Thymus (tissue), 11 donors: Measurements from ENCODE around the gene TNFRSF19. TPM values are rescaled to one million over a fixed set of nuclear protein-coding genes. Genes with fewer than 3 reads are reported as not detected.
"Not testable (repeated sequence)": the region's sequence is repeated elsewhere in the genome, so short reads cannot be mapped to it uniquely, and the experiment has no call there.

Source experiments
- DNase-seq, 9 donors: peaks; one replicate each; pipeline ENCODE4 v3.0.0-alpha.2; 2013; ENCODE audit warnings: low spot score in 9 of 9, low read depth in 6 of 9, missing footprints in 1 of 9
- H3K27ac ChIP-seq, 2 donors: one replicate each; pipeline ENCODE4 v1.5.1; 2013; ENCODE audit warnings: control low read depth in 1 of 2, low read depth in 1 of 2, low read length in 1 of 2, mild to moderate bottlenecking in 1 of 2, moderate library complexity in 1 of 2
- H3K27me3 ChIP-seq, 2 donors: one replicate each; pipeline ENCODE4 v1.5.1; 2013; ENCODE audit warnings: low read length in 1 of 2; ENCODE audit not compliant: control insufficient read depth in 2 of 2, insufficient read depth in 1 of 2
- H3K36me3 ChIP-seq, 2 donors: one replicate each; pipeline ENCODE4 v1.5.1; 2013; ENCODE audit warnings: low read length in 1 of 2, mild to moderate bottlenecking in 1 of 2, moderate library complexity in 1 of 2; ENCODE audit not compliant: control insufficient read depth in 2 of 2, insufficient read depth in 2 of 2
- H3K4me1 ChIP-seq, 2 donors: one replicate each; pipeline ENCODE4 v1.5.1; 2013; ENCODE audit warnings: low read length in 2 of 2; ENCODE audit not compliant: control insufficient read depth in 2 of 2, insufficient read depth in 2 of 2
- H3K4me3 ChIP-seq, 2 donors: one replicate each; pipeline ENCODE4 v1.5.1; 2013; ENCODE audit warnings: low read length in 2 of 2, control low read depth in 1 of 2, mild to moderate bottlenecking in 1 of 2
- H3K9me3 ChIP-seq, 2 donors: one replicate each; pipeline ENCODE4 v1.5.1; 2013; ENCODE audit warnings: low read length in 1 of 2, mild to moderate bottlenecking in 1 of 2; ENCODE audit not compliant: control insufficient read depth in 2 of 2, insufficient read depth in 1 of 2
- WGBS: extraction: QIAGEN DNeasy Blood & Tissue Kit; methylation state at CpG from one replicate; pipeline ENCODE4 v1.1.7; 2013; 5-methylcytosine and 5-hydroxymethylcytosine counted together
- polyA plus RNA-seq: library from polyadenylated mRNA; stranded (reverse); fragments of 200-250 nt; gene quantifications from one replicate; pipeline ENCODE4 v1.2.3, GENCODE V29; 2013
- total RNA-seq: library from RNA; stranded (reverse); fragments of 120-200 nt; gene quantifications from one replicate; pipeline ENCODE4 v1.2.4, GENCODE V29; 2013
- donor health status: healthy.

Gene TNFRSF19
- total and polyA plus RNA-seq, 2 donors = 7.6 to 8.5 TPM

DNA sequence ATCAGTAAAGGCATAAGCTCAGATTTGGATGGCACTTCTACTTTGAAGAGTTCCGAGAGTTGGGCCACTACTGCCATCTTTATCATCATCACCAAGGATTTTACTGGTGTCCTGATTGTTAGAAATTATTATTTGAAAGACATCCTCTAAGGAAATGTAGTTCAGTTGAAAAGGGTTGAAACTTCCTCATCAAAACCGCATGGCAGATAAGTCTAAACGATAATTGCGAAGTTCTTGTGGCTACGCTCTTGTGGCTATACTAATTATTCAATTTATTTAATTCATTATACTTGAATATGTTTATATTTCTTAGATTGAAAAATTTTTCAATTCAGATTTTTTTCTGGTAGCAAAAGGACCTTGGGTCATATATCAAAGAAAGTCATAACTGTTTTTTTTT is 22.4 kb downstream of the TNFRSF19 start:
- no peaks in the 10 kb centered on the region for H3K36me3 ChIP-seq
- no peaks in the 10 kb centered on the region for H3K9me3 ChIP-seq
- peaks cover 0 to 3% of the 10 kb centered on the region in 2 donors for H3K27me3 ChIP-seq
- H3K4me3 ChIP-seq = no peak overlapping the region
- 67% methylated on average over 5 of the region's 5 CpGs for WGBS
- H3K4me1 ChIP-seq = no peaks in the 10 kb centered on the region
- no peak for DNase-seq
- H3K27ac ChIP-seq = no peak overlapping the region

DNA sequence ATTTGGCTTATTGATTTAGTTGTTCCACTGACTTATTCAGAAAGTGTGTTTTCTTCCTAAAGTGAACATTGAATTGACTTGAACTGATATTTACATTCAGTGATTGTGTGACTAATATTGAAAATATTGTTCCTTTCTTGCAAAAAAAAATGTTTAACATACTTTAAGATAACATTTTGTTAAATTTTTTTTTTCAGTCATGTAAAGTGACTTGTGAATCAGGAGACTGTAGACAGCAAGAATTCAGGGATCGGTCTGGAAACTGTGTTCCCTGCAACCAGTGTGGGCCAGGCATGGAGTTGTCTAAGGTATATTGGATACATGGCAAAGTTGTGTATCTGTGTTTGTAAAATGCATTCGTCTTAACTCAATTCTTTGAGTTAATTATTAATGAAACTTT is 22.9 kb downstream of the TNFRSF19 start:
- no peak for DNase-seq
- Histone ChIP-seq H3K27me3 (peaks cover 0 to 3% of the 10 kb centered on the region in 2 donors), H3K36me3 (no peaks in the 10 kb centered on the region), H3K4me3 (no peak overlapping the region), H3K27ac (no peak overlapping the region), H3K9me3 (no peaks in the 10 kb centered on the region), H3K4me1 (no peaks in the 10 kb centered on the region)
- WGBS = 95% methylated on average over 2 of the region's 2 CpGs

DNA sequence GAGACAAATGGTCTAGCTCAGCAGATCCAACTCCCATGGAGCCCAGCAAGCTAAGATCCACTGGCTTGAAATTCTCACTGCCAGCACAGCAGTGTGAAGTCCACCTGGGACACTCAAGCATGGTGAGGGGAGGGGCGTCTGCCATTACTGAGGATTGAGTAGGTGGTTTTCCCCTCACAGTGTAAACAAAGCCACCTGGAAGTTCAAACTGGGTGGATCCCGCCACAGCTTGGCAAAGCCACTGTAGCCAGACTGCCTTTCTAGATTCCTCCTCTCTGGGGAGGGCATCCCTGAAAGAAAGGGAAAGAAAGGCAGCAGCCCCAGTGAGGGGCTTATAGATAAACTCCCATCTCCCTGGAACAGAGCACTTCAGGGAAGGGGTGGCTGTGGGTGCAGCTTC is 24.1 kb downstream of the TNFRSF19 start:
- H3K4me3 ChIP-seq, H3K27me3 ChIP-seq, H3K9me3 ChIP-seq, DNase-seq, H3K36me3 ChIP-seq, H3K4me1 ChIP-seq, H3K27ac ChIP-seq: not testable (repeated sequence)
- WGBS = 70% methylated on average over 2 of the region's 2 CpGs

DNA sequence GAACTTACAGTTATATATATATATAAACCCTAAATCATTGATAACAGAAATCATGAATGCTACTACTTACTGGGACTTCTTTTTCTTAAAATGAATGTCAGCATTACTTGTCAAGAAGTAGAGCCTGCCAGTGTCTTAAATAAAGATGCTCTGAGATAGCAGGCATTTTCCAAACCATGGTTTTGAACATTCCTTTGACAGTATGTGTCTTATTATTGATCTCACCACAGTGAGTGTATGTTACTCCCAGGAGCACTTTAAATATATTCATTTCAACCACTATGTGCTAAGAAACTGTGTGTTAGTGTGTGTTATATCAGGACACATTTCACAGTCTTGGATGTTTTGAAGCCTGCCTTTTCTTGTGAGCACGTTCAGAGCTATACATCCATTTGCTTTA is 28.2 kb downstream of the TNFRSF19 start:
- WGBS = 90% methylated on average over 1 of the region's 1 CpG
- H3K4me3 ChIP-seq = no peak overlapping the region

DNA sequence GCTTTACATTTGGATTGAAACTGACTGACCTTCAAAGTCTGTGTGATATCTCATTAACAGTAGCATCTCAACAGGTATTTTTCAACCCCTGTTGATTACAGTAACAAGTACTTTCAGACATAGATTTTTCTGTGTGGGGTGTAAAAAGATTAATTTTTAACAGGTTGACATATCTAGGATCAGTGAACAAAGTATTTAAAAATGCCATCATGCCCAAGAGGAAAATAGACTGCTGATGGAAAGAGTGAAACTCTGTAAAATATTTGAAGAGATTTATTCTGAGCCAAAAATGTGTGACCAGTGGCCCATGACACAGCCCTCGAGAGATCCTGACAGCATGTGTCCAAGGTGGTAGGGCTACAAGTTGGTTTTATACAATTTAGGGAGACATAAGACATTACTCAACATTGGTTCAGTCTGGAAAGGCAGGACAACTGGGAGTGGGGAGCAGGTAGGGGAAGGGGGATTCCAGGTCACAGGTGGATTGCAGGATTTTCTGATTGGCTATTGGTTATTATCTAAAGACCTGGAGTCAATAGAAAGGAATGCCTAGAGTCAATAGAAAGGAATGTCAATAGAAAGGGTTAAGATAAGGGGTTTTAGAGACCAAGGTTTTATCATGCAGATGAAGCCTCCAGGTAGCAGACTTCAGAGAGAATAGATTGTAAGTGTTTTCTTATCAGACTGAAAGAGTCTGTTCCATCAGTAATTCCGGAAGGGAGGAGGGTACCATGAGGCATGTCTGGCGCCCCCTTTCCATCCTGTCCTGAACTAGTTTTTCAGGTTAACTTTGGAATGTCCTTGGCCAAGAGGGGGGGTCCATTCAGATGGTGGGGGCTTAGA is 29.1 kb downstream of the TNFRSF19 start:
- no peaks in the 10 kb centered on the region for H3K9me3 ChIP-seq
- no peak overlapping the region for H3K27ac ChIP-seq
- WGBS = 93% methylated on average over 3 of the region's 3 CpGs
- DNase-seq = no peak
- no peaks in the 10 kb centered on the region for H3K4me1 ChIP-seq
- no peaks in the 10 kb centered on the region for H3K27me3 ChIP-seq
- no peak overlapping the region for H3K4me3 ChIP-seq
- no peaks in the 10 kb centered on the region for H3K36me3 ChIP-seq

More for the DNA sequence above, 28.2 kb downstream of the TNFRSF19 start:
- Histone ChIP-seq H3K36me3 (no peaks in the 10 kb centered on the region), H3K4me1 (no peaks in the 10 kb centered on the region), H3K9me3 (no peaks in the 10 kb centered on the region), H3K27ac (no peak overlapping the region), H3K27me3 (no peaks in the 10 kb centered on the region)
- no peak for DNase-seq

DNA sequence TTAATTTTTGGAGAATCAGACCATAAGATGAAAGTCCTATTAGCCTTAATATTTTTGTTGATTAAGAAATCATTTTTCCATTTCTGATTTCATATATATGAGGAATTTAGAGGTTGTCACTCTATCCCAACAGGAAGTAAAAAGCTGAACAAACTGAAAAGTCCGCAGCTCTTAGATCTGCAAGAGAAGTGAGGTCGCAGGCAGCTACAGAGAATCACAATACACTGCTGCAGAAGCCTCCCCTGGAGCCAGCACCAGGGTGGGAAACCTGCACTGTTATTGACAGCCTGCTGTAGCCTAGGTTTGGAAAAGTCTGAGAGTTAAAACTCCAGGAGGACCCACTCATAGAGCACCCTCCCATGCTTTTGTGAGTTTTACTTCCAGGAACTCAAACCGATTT is 29.9 kb downstream of the TNFRSF19 start:
- no peaks in the 10 kb centered on the region for H3K36me3 ChIP-seq
- H3K9me3 ChIP-seq = no peaks in the 10 kb centered on the region
- 96% methylated on average over 3 of the region's 3 CpGs for WGBS
- DNase-seq = no peak
- H3K27me3 ChIP-seq = no peaks in the 10 kb centered on the region
- no peak overlapping the region for H3K27ac ChIP-seq
- no peaks in the 10 kb centered on the region for H3K4me1 ChIP-seq
- no peak overlapping the region for H3K4me3 ChIP-seq

DNA sequence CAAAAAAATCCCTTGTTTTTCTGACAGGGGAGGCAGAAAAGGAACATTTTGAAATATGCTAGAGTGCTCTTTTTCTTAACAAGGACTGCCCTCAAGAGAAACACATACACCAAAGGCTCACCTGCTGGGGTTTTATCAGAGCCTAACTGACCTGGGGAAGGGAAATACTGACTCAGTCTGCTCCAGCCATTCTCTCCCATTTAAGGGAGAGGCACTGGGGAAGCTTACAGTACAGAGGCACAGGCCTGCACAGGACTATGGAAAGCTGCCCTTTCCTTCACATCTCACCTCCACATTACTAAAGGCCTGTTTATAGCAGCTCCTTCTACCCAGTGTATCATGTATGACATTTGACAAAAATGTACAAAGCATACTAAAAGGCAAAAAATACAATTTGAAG is 30.3 kb downstream of the TNFRSF19 start:
- Histone ChIP-seq H3K36me3 (no peaks in the 10 kb centered on the region), H3K9me3 (no peaks in the 10 kb centered on the region), H3K27me3 (no peaks in the 10 kb centered on the region), H3K27ac (no peak overlapping the region), H3K4me3 (no peak overlapping the region), H3K4me1 (no peaks in the 10 kb centered on the region)
- no peak for DNase-seq

DNA sequence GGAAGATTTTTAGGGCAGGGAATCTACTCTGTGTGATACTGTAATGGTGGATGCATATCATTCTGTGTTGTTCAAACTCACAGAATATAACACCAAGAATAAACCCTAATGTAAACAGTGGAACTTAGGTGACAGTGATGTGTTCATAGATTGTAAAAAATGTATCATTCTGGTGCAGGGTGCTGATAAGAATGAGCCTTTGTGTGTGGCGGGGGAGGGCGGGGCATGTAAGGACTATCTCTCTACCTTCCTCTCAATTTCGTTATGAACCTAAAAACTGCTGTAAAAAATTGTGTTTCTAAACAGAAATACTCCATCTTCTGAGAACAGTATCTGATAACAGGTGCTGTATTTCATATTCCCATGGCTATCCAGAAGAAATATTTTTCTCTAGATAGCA is 35.6 kb downstream of the TNFRSF19 start:
- Histone ChIP-seq H3K36me3 (no peaks in the 10 kb centered on the region), H3K27me3 (no peaks in the 10 kb centered on the region), H3K4me1 (peaks cover 0 to 17% of the 10 kb centered on the region in 2 donors), H3K27ac (no peak overlapping the region), H3K4me3 (no peak overlapping the region), H3K9me3 (peaks cover 0 to 1% of the 10 kb centered on the region in 2 donors)
- WGBS = 86% methylated on average over 3 of the region's 3 CpGs
- DNase-seq = no peak

DNA sequence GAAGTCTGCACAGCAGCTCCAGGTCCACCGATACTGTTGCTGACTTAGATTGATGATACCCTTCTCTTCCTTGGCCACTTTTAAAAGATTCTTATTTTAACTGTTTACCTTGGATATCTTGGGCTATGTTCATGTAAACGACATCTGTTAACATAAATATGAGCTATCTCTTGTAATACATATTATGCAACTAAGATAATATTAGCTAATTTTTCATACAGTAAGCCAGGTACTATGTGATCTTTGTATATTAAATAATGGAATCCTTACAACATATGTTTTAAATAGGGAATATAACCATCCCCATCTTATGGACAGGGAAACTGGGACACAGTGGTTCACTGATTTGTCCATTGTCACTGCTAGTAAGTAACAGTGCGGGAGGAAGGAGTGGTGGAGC is 37.9 kb downstream of the TNFRSF19 start:
- no peak overlapping the region for H3K4me3 ChIP-seq
- peaks cover 0 to 1% of the 10 kb centered on the region in 2 donors for H3K9me3 ChIP-seq
- H3K27ac ChIP-seq = no peak overlapping the region
- 98% methylated on average over 3 of the region's 3 CpGs for WGBS
- no peaks in the 10 kb centered on the region for H3K27me3 ChIP-seq
- peaks cover 0 to 17% of the 10 kb centered on the region in 2 donors for H3K4me1 ChIP-seq
- no peaks in the 10 kb centered on the region for H3K36me3 ChIP-seq
- DNase-seq = no peak
